Measurements from ENCODE around the gene GPR37L1. TPM values are rescaled to one million over a fixed set of nuclear protein-coding genes. Genes with fewer than 3 reads are reported as not detected.

GPR37L1 gene
- total RNA-seq, 1 donor from 2014 or later = not detected

Other genes with a start within 250 kb of the GPR37L1 start
- gene SHISA4, start 234.0 kb upstream of the GPR37L1 start, total RNA-seq = 0.38 and 0.77 TPM in 2 replicates
- not detected in 2 replicates for gene LMOD1, start 176.4 kb upstream of the GPR37L1 start, total RNA-seq
- 119 and 122 TPM in 2 replicates for gene TIMM17A, start 167.4 kb upstream of the GPR37L1 start, total RNA-seq
- 34.2 and 36.1 TPM in 2 replicates for gene RNPEP, start 140.3 kb upstream of the GPR37L1 start, total RNA-seq
- 0.14 and 0.68 TPM in 2 replicates for gene ELF3, start 112.3 kb upstream of the GPR37L1 start, total RNA-seq
- gene ARL8A, start 21.8 kb downstream of the GPR37L1 start, total RNA-seq = 51.9 and 57.4 TPM in 2 replicates
- 475 and 478 TPM in 2 replicates for gene PTPN7, start 37.7 kb downstream of the GPR37L1 start, total RNA-seq
- not detected in 2 replicates for gene LGR6, start 70.9 kb downstream of the GPR37L1 start, total RNA-seq
- gene UBE2T, start 219.0 kb downstream of the GPR37L1 start, total RNA-seq = 92.4 and 109 TPM in 2 replicates
- gene PPP1R12B, start 225.8 kb downstream of the GPR37L1 start, total RNA-seq = 14.2 and 14.8 TPM in 2 replicates